Measurements from ENCODE around the gene ARPIN.

DNA sequence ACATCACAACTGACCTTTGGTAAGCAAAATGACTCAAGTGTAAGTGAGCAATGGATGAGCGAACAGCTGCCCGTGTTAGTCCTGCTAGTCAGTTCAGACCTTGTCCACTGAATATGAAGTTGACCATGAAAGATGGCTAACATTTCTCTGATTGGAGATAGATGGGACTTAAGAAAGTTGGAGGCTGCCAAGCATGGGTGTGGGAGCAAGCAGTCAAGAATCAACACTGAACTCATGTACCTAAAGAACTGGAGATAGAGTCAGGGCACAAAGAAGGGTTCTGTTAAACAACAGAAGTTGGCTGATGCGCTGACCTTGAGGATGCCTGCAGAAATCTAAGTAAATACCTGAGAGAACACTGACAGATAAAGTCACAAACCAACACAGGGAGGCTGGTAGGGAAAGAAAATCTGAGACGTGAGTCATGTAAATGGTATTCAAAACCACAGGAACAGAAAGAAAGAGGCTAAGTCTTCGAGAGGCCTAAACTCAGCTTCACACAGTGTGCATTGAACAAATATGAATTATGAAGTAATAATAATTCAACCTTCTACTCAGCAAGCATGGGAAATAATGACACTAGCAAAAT is 67.4 kb downstream of the ARPIN start:
- TF ChIP-seq, protein P1, sequence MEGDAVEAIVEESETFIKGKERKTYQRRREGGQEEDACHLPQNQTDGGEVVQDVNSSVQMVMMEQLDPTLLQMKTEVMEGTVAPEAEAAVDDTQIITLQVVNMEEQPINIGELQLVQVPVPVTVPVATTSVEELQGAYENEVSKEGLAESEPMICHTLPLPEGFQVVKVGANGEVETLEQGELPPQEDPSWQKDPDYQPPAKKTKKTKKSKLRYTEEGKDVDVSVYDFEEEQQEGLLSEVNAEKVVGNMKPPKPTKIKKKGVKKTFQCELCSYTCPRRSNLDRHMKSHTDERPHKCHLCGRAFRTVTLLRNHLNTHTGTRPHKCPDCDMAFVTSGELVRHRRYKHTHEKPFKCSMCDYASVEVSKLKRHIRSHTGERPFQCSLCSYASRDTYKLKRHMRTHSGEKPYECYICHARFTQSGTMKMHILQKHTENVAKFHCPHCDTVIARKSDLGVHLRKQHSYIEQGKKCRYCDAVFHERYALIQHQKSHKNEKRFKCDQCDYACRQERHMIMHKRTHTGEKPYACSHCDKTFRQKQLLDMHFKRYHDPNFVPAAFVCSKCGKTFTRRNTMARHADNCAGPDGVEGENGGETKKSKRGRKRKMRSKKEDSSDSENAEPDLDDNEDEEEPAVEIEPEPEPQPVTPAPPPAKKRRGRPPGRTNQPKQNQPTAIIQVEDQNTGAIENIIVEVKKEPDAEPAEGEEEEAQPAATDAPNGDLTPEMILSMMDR (IDR thresholded peaks at IDR 0.05; ENCODE audit: low read depth, low read length, poor library complexity, severe bottlenecking): no peak
- TF ChIP-seq EZH2phosphoT487 (IDR thresholded peaks at IDR 0.05; ENCODE audit: borderline replicate concordance, low read length): no peak
